ENCODE measurements around the gene GAA. TPM values are rescaled to one million over a fixed set of nuclear protein-coding genes. Genes with fewer than 3 reads are reported as not detected.
A peak's percentile ranks its signal among the peaks of the same experiment; 100 is the strongest.

GAA gene
- total and polyA plus RNA-seq, 4 donors, result 24.8 to 82.2 (median 45.8) TPM

GRCh38 chr17:80099291-80100034 is 1.9 kb upstream of the GAA start:
- intact Hi-C loops (cut with DNase I), result loop anchor here in 1 of 2 donors (5.0 kb wide), 1 partner anchor 48 kb away; the partner anchor contains the start of gene EIF4A3
- no peaks in the 10 kb centered on the region for H3K4me1 ChIP-seq (ENCODE audit: control insufficient read depth in 1 of 2, insufficient read depth in 2 of 2, low read length in 2 of 2)
- H3K36me3 ChIP-seq (ENCODE audit: control insufficient read depth in 1 of 2, insufficient read depth in 2 of 2, low read length in 1 of 2), result no peaks in the 10 kb centered on the region
- H3K9me3 ChIP-seq (ENCODE audit: control insufficient read depth, low read length), result no peaks in the 10 kb centered on the region
- 95 to 96% methylated on average over 27 of the region's 27 CpGs for WGBS, 2 donors
- no peak overlapping the region for H3K27ac ChIP-seq (ENCODE audit: low read depth in 1 of 2, low read length in 2 of 2)
- ATAC-seq (ENCODE audit: low FRiP score) (no peak), DNase-seq (peak in 1 of 2 donors; percentile 71)
- H3K27me3 ChIP-seq (ENCODE audit: control insufficient read depth in 1 of 2, insufficient read depth in 2 of 2, low read length in 1 of 2), result no peaks in the 10 kb centered on the region
- no peak overlapping the region for H3K4me3 ChIP-seq (ENCODE audit: low read length in 2 of 2)

- Histone ChIP-seq H3K4me3 (ENCODE audit: low read length in 2 of 2) (no peak overlapping the region), H3K27ac (ENCODE audit: low read depth in 1 of 2, low read length in 2 of 2) (no peak overlapping the region), H3K9me3 (ENCODE audit: control insufficient read depth, low read length) (no peaks in the 10 kb centered on the region), H3K36me3 (ENCODE audit: control insufficient read depth in 1 of 2, insufficient read depth in 2 of 2, low read length in 1 of 2) (no peaks in the 10 kb centered on the region), H3K4me1 (ENCODE audit: control insufficient read depth in 1 of 2, insufficient read depth in 2 of 2, low read length in 2 of 2) (no peaks in the 10 kb centered on the region), H3K27me3 (ENCODE audit: control insufficient read depth in 1 of 2, insufficient read depth in 2 of 2, low read length in 1 of 2) (no peaks in the 10 kb centered on the region)
- ATAC-seq (ENCODE audit: low FRiP score) (no peak), DNase-seq (peak in 1 of 2 donors; percentile 27)
- intact Hi-C loops (cut with DNase I), result loop anchor here in 1 of 2 donors (5.0 kb wide), 1 partner anchor 47 kb away; the partner anchor contains the start of gene EIF4A3
- 92% methylated on average over 4 of the region's 4 CpGs for WGBS, 2 donors
These were observed 1.4 kb upstream of the GAA start for GRCh38 chr17:80100035-80100323.

GRCh38 chr17:80101946-80102663 is 724 bp downstream of the GAA start:
- no peaks in the 10 kb centered on the region for H3K36me3 ChIP-seq (ENCODE audit: control insufficient read depth in 1 of 2, insufficient read depth in 2 of 2, low read length in 1 of 2)
- WGBS, 2 donors, result 35 to 36% methylated on average over 21 of the region's 21 CpGs
- H3K27me3 ChIP-seq (ENCODE audit: control insufficient read depth in 1 of 2, insufficient read depth in 2 of 2, low read length in 1 of 2), result no peaks in the 10 kb centered on the region
- H3K9me3 ChIP-seq (ENCODE audit: control insufficient read depth, low read length), result no peaks in the 10 kb centered on the region
- H3K4me1 ChIP-seq (ENCODE audit: control insufficient read depth in 1 of 2, insufficient read depth in 2 of 2, low read length in 2 of 2), result no peaks in the 10 kb centered on the region
- peak overlapping the region; percentile 63 to 66 for H3K4me3 ChIP-seq (ENCODE audit: low read length in 2 of 2)
- H3K27ac ChIP-seq (ENCODE audit: low read depth in 1 of 2, low read length in 2 of 2), result no peak overlapping the region
- ATAC-seq (ENCODE audit: low FRiP score) (peak; percentile 9), DNase-seq (peak; percentile 60 to 68)
- intact Hi-C loops (cut with DNase I), result loop anchor here in 1 of 2 donors (5.0 kb wide), 1 partner anchor 45 kb away; the partner anchor contains the start of gene EIF4A3

GRCh38 chr17:80102664-80103448 is 1.5 kb downstream of the GAA start:
- no peak overlapping the region for H3K4me3 ChIP-seq (ENCODE audit: low read length in 2 of 2)
- no peaks in the 10 kb centered on the region for H3K4me1 ChIP-seq (ENCODE audit: control insufficient read depth in 1 of 2, insufficient read depth in 2 of 2, low read length in 2 of 2)
- no peak overlapping the region for H3K27ac ChIP-seq (ENCODE audit: low read depth in 1 of 2, low read length in 2 of 2)
- H3K36me3 ChIP-seq (ENCODE audit: control insufficient read depth in 1 of 2, insufficient read depth in 2 of 2, low read length in 1 of 2), result no peaks in the 10 kb centered on the region
- H3K9me3 ChIP-seq (ENCODE audit: control insufficient read depth, low read length), result no peaks in the 10 kb centered on the region
- 83% methylated on average over 15 of the region's 15 CpGs for WGBS, 2 donors
- DNase-seq (peak in 1 of 2 donors; percentile 78), ATAC-seq (ENCODE audit: low FRiP score) (no peak)
- no peaks in the 10 kb centered on the region for H3K27me3 ChIP-seq (ENCODE audit: control insufficient read depth in 1 of 2, insufficient read depth in 2 of 2, low read length in 1 of 2)
- intact Hi-C loops (cut with DNase I), result loop anchor here in 1 of 2 donors (5.0 kb wide), 1 partner anchor 44 kb away; the partner anchor contains the start of gene EIF4A3

GRCh38 chr17:80103449-80104085 is 2.2 kb downstream of the GAA start:
- intact Hi-C loops (cut with DNase I), result loop anchor here in 1 of 2 donors (5.0 kb wide), 1 partner anchor 44 kb away; the partner anchor contains the start of gene EIF4A3
- Histone ChIP-seq H3K27ac (ENCODE audit: low read depth in 1 of 2, low read length in 2 of 2) (no peak overlapping the region), H3K9me3 (ENCODE audit: control insufficient read depth, low read length) (no peaks in the 10 kb centered on the region), H3K4me1 (ENCODE audit: control insufficient read depth in 1 of 2, insufficient read depth in 2 of 2, low read length in 2 of 2) (no peaks in the 10 kb centered on the region), H3K4me3 (ENCODE audit: low read length in 2 of 2) (no peak overlapping the region), H3K36me3 (ENCODE audit: control insufficient read depth in 1 of 2, insufficient read depth in 2 of 2, low read length in 1 of 2) (no peaks in the 10 kb centered on the region), H3K27me3 (ENCODE audit: control insufficient read depth in 1 of 2, insufficient read depth in 2 of 2, low read length in 1 of 2) (no peaks in the 10 kb centered on the region)
- ATAC-seq (ENCODE audit: low FRiP score) (no peak), DNase-seq (peak; percentile 30 to 56)
- WGBS, 2 donors, result 93 to 94% methylated on average over 19 of the region's 19 CpGs

GRCh38 chr17:80104321-80104955 is 3.1 kb downstream of the GAA start:
- intact Hi-C loops (cut with DNase I), result loop anchor here in 1 of 2 donors (5.0 kb wide), 1 partner anchor 43 kb away; the partner anchor contains the start of gene EIF4A3
- ATAC-seq (ENCODE audit: low FRiP score), result no peak
- Histone ChIP-seq H3K27ac (ENCODE audit: low read depth in 1 of 2, low read length in 2 of 2) (no peak overlapping the region), H3K9me3 (ENCODE audit: control insufficient read depth, low read length) (no peaks in the 10 kb centered on the region), H3K36me3 (ENCODE audit: control insufficient read depth in 1 of 2, insufficient read depth in 2 of 2, low read length in 1 of 2) (no peaks in the 10 kb centered on the region), H3K27me3 (ENCODE audit: control insufficient read depth in 1 of 2, insufficient read depth in 2 of 2, low read length in 1 of 2) (no peaks in the 10 kb centered on the region), H3K4me3 (ENCODE audit: low read length in 2 of 2) (no peak overlapping the region), H3K4me1 (ENCODE audit: control insufficient read depth in 1 of 2, insufficient read depth in 2 of 2, low read length in 2 of 2) (no peaks in the 10 kb centered on the region)
- peak; percentile 35 to 57 for DNase-seq
- 56 to 63% methylated on average over 26 of the region's 26 CpGs for WGBS, 2 donors

GRCh38 chr17:80104956-80105375 is 3.6 kb downstream of the GAA start:
- Histone ChIP-seq H3K4me3 (ENCODE audit: low read length in 2 of 2) (no peak overlapping the region), H3K9me3 (ENCODE audit: control insufficient read depth, low read length) (no peaks in the 10 kb centered on the region), H3K27me3 (ENCODE audit: control insufficient read depth in 1 of 2, insufficient read depth in 2 of 2, low read length in 1 of 2) (no peaks in the 10 kb centered on the region), H3K27ac (ENCODE audit: low read depth in 1 of 2, low read length in 2 of 2) (no peak overlapping the region), H3K36me3 (ENCODE audit: control insufficient read depth in 1 of 2, insufficient read depth in 2 of 2, low read length in 1 of 2) (no peaks in the 10 kb centered on the region), H3K4me1 (ENCODE audit: control insufficient read depth in 1 of 2, insufficient read depth in 2 of 2, low read length in 2 of 2) (no peaks in the 10 kb centered on the region)
- WGBS, 2 donors, result 86 to 87% methylated on average over 18 of the region's 18 CpGs
- ATAC-seq (ENCODE audit: low FRiP score), result no peak
- peak in 1 of 2 donors; percentile 63 for DNase-seq
- intact Hi-C loops (cut with DNase I), result loop anchor here in 1 of 2 donors (5.0 kb wide), 1 partner anchor 42 kb away; the partner anchor contains the start of gene EIF4A3

Data from aorta (tissue), 5 donors.